IPS-NIHi11 (cell line): ENCODE data around the gene CHMP6.

ENCODE experiments used
- DNase-seq: peaks from one replicate; pipeline ENCODE4 v3.0.0; 2012; ENCODE audit warnings: mixed read lengths, low spot score

CHMP6 gene

DNA sequence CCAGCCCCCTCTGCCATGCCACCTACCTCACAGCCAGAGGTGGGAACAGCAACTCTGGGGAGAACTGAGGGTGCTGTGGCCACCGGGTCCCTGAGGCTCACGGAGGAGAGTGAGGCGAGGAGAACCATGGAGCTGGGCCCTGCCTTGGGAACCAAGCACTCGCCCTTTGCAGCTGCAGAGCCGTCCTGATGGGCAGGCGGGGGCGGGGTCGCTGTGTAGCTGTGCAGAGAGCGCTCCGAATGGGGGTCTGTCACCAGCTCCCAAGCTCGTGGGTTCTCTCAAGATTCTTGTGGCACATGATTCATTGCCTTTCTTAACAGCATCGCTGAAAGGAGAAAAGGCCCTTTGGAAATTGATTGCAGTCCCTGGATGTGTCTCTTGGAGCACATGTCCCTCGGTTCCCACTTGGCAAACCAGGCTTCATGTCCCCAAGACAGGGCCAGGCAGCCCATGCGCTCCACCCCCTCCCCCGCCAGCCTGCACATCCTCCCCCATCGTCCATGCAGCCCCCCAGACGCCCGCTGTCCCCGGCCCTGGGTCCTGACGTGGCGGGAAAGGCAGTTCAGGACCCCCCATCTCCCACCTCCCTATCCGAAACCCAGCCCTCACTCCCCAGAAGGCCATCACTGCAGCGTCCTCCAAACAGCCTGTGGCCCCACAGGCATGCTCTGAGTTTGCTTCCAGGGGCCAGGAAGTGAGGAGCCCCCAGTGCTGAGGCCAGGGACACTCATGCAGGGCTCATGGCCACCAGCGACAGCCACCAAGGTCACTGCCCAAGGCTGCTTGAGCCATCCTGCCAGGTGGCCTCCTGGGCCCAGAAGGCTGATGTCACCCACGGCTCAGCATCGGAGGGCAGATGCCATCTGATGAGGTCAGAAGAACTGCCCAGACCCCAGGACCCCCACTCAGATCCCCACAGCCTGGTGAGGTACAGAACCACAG is 20.6 kb upstream of the CHMP6 start:
- DNase-seq: no peak

DNA sequence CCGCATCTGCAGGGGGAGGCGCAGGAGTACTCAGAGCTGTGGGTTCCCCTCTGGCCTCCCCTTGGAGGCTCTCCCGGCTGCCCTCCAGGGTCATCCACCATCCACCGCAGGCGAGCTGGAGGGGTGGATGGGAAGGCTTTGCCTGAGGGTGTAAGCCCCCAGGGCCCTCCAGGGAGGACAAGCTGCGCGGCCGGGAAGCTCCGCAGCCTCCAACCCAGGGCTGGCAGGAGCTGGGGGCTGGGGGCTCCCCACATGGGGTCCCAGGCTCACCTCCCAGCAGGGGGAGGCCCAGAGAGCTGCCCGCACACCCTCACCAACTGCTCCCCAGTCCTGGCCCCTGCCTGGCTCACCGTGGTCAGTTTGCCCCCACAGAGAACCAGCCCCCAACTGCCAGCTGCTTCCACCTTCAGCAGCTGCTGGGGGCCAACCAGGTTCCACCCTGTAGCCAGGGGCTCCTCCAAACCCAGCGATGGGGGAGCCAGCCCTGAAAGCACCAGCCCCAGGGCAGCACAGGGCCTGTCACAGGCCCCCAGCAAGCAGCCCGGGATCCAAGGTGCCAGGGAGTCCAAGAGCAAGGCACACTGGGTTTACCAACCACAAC is 19.8 kb upstream of the CHMP6 start:
- DNase-seq: no peak

DNA sequence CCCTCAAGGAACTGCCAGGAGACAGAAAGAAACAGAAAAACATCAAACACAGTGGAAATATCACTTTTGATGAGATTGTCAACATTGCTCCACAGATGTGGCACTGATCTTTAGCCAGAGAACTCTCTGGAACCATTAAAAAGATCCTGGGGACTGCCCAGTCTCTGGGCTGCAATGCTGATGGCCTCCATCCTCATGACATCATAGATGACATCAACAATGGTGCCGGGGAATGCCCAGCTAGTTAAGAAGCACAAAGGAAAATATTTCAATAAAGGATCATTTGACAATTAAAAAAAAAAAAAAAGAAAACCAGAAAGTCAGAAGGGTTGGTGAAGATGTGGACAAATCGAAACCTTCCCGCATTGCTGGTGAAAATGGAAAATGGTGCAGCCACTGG is 14.9 kb upstream of the CHMP6 start:
- no peak for DNase-seq

DNA sequence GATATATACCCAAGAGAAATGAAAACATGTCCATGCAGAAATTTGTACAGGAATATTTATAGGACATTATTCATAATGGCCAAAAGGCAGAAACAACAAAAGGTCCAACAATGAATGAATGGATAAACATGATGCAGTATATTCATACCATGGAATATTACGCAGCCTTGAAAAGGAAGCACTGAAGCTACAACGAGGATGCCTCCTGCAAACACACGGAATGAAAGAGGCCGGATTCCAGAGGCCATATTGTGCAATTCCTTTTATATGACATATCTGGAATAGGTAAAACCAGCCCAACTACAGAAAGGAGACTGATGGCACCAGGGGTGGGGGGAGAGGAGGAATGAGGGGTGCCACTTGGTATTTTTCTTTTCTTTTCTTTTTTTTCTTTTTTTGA is 14.5 kb upstream of the CHMP6 start:
- no peak for DNase-seq

DNA sequence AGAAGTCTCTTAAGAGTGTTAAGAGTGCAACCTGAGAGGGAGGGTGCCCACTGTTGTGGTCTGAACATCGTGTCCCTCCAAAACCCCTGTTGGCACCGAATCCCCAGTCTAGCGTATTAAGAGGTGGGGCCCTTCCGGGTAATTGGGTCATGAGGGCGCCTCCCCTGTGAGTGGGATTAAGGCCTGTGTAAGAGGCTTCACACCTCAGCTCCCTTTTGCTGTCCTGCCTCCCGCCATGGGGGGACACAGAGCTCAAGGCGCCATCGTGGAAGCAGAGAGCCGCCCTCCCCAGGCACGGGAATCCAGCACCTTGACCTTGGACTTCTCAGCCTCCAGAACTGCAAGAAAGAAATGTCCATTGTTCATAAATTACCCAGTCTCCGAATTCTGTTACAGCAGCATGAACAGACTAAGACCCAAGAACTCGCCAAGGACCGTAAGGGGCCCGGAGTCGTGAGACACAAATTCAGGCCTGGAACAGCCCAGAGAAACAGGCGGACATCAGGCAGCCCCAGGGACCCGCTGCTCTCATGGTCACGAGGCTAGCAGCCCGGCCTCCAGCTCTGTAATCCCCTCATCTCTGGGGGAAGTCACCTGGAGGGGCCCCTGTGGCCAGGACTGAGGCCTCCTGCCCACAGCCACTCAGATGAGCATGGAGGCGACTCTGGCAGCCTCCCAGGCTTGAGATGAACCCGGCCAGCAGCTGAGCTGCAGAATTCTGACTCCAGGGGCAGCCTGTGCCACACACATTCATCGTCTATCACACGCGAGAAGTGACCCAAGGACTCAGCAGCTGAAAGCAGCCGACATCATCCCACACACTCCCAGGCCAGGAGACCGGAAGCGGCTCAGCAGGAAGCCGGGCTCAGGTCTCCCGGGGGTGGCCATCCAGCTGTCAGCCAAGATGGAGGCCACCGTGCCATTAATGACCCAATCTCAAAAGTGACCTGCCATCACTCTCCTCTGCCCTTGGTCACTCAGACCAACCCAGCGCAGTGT is 12.8 kb upstream of the CHMP6 start:
- DNase-seq: no peak

DNA sequence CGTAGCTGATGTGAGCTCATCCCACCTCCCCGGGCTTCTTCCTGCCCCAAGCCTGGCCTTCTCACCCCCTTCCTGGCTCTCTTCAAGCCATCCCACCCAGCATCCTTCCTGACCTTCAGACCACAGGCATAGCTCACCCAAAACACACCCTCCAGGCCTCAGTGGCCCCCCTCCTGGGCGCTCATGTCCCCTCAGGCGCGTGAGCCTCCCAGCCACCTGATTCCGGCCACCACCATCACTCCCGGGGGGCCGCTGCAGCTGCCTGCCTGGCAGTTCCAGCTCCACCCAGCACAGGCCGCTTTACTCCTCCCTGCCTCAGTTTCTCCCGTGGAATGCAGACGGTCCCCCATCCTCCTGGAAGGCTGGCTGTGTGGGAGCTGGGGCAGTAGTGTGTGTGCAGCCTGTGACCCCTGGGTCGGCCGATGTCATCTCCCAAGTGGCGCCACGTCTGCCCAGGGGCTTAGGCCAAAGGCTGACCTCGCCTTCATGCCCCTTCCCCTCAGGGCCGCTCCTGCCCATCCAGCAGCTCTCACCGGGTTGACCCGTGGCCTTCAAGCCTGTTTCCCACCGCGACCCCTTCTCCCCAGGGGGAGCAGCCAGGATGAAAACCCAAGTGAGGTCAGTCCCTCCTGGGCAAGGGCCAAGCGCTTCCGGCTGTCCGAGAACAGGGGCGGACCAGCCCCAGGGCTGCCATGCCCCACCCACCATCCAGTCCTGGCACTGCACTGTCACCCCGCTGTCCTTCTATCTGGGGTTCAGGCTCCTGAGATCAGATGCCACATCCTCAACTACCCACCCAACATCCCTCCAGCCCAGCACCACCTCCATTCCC is 11.9 kb upstream of the CHMP6 start:
- no peak for DNase-seq

DNA sequence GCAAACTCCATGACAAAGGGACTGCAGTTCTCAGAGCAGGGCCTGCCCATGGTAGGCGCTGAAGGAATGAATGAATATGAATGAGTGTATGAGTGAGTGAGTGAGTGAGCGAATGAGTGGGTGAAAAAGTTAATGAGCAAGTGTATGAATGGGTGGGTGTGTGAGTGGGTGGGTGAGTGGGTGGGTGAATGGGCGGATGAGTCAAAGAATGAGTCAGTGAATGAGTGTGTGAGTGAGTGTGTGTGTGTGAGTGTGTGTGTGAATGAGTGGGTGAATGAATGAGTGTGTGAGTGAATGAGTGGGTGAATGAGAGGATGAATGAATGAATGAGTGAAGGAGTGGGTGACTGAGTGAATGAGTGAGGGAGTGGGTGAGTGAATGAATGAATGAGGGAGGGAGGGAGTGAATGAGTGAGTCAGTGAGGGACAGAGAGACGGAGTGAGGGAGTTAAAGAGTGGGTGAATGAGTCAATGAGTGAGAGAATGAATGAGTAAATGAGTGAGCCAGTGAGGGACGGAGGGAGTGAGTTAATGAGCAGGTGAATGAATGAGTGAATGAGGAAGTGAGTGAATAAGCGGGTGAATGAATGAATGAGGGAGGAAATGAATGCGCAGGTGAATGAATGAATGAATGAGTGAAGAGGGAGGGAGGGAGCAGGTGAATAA is 11.1 kb upstream of the CHMP6 start:
- no peak for DNase-seq

DNA sequence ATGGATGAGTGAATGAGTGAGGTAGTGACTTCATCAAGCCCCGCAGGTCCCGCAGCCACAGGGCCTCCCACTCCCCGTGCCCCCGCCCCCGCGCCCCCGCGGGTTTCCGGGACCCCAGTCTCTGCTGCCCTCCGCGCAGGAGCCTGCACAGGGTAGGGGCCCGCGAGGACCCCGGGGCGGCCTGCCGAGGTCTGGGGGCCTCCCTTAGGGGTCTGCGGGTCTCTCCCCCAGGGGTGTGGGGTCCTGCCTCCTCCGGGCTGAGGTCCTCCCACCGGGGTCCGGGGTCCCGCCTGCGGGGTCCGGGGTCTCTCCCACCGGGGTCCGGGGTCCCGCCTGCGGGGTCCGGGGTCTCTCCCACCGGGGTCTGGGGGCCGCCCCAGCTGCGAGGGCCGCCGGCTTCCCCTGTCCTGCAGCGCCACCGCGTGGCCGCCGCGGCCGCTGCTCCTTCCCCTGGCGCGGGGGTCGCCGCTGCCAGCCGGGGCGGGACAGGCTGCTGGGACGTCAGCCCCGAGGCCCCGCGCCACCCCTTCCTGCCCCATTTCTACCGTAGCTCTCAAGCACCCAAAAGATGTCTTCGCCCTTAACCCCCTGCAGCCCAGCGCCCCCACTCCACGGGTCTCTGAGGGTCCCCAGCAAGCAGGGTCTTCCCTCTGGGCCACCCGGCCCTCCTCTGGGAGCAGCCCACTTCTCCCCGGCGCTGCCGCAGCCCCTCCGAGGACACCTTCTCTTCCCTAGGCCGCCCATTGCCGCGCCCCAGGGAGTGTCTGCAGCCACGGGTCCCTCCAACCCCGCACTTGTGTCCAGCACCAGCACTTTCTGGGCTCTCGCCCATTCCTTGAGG is 10.4 kb upstream of the CHMP6 start:
- peak; percentile 96 for DNase-seq

DNA sequence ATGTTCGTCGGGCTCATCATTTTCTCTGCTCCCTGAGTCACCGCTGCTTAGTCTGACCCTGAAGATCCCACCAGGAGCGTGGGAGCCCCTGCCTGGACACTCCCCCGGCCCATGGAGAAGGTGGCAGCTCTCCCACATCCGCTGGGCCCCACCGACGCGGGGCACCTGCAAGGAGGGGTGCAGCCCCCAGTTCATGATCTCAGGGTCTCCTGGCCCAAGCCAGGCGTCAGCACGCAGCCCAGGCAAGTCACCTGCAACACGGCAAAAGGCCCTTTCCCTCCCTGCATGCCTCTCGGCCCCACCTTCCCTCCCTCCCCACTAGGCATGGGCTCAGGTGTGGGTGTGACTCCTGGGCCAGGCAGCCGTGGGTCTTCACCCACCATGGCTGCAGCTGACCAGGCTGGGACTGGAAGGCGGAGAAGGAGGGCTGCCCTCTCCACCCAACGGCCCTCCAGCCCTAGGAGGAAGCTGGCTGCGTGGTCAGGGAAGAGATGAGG is 9.7 kb upstream of the CHMP6 start:
- no peak for DNase-seq

DNA sequence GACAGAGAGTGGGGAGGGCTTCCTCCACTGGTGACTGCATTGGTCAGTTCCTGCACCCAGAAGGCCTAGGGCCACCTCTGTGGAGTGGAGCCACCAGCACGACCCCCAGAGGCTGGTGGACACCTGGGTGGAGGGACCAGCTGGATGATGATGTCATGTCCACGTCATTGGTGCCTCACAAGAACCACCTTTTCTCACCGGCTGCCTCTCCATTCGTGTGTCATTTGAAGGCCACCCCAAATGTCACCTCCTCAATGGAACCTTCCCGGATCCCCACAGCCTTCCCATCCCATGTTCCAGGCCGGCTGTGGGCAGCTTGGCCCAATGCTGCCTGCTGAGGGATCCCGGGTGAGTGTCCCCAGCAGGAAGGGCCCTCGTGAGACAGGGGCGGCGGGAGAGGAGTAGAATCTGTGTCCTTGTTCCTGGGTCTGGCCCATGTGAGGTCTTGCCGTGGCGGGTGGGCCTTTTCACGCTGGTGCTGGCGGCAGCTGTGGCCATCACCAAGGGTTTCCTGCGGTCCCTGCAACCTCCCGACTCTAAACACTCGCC is 9.1 kb upstream of the CHMP6 start:
- DNase-seq: no peak

DNA sequence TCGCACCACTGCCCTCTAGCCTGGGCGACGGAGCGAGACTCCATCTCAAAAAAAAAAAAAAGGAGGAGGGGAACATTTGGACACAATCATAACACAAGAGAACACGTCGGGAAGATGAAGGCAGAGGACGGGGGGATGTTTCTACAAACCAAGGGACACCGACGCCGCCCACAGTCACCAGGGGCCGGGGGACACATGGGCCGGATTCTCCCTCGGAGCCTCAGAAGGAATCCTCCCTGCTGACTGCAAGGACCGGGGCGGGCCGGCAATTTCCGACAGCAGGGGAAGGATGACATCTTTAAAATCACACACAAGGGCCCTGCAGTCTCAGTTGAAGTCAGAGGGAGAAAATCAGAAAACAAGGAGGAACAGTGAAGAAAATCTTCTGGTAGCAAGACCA is 8.1 kb upstream of the CHMP6 start:
- no peak for DNase-seq

DNA sequence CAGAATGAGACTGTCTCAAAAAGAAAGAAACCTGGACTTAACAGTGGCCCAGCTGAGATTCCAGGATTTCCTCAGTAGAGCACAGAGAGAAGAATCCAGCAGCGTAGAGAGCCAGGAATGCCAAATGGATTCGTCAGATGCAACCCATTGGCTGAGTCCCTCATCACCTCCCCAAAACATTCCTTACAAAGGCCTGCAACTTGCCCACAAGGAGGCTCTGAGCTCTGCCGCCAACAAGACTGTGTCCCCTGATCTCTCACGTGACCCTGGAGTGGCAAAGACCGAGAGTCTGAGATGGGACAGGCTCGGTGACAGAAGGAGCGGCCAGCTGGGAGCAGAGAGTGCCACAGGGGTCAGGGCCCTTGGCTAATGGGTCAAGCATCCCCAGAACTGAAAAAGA is 6.9 kb upstream of the CHMP6 start:
- DNase-seq: peak; percentile 67

DNA sequence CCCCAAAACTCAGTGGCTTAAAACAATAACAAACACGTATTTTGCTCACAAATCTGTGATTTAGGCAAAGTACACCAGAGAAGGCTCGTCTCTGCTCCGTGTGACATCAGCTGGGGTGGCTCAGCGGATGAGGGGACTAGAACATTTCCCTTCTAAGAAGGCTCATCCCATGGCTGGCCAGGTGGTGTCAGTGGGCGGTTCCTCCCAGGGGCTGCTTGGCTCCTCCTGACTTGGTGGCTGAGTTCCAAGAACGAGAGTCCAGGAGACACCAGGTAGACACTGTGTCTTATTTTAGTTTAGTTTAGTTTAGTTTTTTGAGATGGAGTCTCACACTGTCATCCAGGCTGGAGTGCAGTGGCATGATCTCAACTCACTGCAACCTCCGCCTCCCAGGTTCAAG is 5.6 kb upstream of the CHMP6 start:
- DNase-seq: no peak

DNA sequence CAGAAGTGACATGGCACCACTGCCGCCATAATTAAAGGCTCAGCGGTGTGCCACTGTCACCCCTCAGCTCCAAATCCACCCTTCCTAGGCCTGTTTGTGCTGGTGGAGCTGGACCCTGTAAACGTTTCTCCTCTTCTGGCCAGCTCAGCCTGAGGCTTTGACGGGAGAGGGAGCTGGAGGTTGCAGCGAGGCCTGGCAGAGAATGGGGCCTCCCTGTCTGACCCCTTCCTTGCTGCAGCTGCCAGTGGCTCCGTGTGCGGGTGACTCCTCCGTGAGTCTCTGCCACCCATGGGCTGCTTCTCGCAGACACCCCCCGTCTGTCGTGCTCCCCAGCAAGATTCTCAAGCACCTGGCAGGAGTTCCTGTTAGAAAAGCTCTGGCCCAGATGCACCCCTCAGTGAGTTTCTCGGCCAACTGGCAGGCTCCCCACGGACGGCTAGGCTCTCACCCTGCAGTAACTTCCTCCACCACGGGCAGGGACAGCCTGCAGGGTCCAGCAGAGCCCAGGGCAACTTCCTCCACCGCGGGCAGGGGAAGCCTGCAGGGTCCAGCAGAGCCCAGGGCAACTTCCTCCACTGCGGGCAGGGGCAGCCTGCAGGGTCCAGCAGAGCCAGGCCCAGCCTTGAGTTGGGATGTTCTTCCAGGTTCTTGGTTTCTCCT is 4.7 kb upstream of the CHMP6 start:
- no peak for DNase-seq

DNA sequence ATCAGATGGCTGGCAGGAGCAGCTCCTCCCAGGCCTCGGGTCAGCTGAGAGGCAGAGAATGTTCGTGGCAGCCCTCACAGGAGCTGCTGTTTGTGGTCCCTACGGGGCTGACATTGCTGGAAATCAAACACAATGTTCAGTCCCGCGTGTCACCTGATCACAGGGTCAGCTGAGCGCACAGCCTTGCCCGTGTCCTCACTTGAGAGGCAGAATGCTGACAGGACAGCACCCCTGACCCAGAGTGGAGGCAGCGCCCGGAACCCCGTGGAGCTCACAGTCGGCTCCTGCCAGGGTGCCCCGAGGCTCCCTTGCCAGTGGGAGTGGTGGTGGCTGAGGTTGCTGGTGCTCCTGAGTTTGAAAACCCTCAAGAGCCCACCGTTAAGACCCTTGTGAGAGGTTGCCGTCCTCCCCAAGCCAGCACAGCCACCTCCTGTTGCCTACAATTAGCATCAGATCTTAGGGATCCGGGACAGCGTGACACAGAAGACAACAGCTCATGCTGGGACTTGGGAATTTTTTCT is 3.6 kb upstream of the CHMP6 start:
- DNase-seq: no peak

DNA sequence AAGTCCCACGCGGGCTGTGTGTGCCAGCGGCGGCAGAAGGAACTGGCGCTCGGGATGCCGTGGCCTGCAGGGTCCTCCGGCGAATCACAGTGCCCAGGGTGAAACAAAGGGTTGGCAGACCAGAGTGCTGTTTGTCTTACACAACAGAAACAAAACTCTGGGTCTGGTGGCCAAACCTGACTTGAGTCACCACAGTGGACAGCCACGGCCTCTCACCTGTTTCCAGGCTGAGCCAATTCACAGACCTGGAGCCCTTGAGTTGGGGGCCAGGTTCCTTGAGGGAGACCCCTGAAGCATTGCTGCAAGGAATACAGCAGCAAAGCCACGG is 2.1 kb upstream of the CHMP6 start:
- no peak for DNase-seq

DNA sequence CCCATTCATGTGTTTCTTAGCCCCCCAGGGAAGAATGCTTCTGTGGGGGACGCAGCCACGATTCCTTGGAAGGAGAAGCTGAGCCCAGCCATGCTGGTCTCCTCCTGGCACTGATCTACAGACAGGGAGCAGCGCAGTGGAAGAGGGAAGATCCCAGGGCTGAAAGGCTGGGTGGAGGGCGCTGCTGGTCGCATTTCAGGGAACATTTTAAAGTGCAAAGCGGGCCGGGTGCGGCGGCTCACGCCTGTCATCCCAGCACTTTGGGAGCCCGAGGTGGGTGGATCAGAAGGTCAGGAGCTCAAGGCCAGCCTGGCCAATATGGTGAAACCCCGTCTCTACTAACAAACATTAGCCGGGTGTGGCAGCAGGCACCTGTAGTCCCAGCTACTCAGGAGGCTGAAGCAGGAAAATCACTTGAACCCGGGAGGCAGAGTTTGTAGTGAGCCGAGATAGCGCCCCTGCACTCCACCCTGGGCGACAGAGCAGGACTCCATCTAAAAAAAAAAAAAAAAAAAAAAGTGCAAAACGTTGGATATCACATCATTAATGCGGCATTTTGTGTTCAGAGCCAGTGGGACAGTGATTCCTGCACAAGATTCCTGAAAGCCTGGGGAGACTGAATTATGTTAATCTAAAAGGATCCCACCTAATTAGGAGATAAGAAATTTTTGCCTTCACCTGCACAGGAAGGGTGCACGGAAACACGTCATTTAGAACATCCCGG is 558 bp upstream of the CHMP6 start:
- DNase-seq: no peak
